ENCODE measurements around the gene PALD1. TPM values are rescaled to one million over a fixed set of nuclear protein-coding genes. Genes with fewer than 3 reads are reported as not detected.

The PALD1 gene
- total and polyA plus RNA-seq, 8 donors: 2.2 to 15.1 (median 3.9) TPM

DNA sequence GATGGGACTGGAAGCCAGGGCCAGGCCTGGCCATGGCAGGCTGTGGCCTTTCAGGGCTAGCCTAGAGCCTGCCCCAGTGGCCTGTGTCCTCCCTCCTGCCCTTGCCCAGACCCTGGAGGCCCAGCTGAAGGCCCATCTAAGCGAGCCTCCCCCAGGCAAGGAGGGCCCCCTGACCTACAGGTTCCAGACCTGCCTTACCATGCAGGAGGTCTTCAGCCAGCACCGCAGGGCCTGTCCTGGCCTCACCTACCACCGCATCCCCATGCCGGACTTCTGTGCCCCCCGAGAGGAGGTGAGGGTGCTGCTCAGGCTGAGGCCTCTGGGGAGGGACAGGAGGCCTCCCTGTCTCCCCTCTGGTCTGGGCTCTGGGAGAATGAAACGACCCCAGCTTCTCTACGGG, 60.9 kb downstream of the PALD1 start:
- H3K9me3 ChIP-seq: no peaks in the 10 kb centered on the region
- DNase-seq: peak in 1 of 6 donors; percentile 52
- peaks cover 0 to 3% (median 0%) of the 10 kb centered on the region in 3 donors for H3K36me3 ChIP-seq
- intact Hi-C loops (cut with DNase I): loop anchor here in 1 of 3 donors (5.0 kb wide), 1 partner anchor 77 kb away; no protein-coding TSS in a partner anchor
- H3K4me1 ChIP-seq: no peaks in the 10 kb centered on the region
- 80 to 81% methylated on average over 7 of the region's 7 CpGs for WGBS, 2 donors
- H3K27ac ChIP-seq: no peak overlapping the region
- FAIRE-seq: no peak
- no peak for ATAC-seq
- no peak overlapping the region for H3K4me3 ChIP-seq
- H3K27me3 ChIP-seq: no peaks in the 10 kb centered on the region
- TF ChIP-seq, protein P1, sequence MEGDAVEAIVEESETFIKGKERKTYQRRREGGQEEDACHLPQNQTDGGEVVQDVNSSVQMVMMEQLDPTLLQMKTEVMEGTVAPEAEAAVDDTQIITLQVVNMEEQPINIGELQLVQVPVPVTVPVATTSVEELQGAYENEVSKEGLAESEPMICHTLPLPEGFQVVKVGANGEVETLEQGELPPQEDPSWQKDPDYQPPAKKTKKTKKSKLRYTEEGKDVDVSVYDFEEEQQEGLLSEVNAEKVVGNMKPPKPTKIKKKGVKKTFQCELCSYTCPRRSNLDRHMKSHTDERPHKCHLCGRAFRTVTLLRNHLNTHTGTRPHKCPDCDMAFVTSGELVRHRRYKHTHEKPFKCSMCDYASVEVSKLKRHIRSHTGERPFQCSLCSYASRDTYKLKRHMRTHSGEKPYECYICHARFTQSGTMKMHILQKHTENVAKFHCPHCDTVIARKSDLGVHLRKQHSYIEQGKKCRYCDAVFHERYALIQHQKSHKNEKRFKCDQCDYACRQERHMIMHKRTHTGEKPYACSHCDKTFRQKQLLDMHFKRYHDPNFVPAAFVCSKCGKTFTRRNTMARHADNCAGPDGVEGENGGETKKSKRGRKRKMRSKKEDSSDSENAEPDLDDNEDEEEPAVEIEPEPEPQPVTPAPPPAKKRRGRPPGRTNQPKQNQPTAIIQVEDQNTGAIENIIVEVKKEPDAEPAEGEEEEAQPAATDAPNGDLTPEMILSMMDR (IDR thresholded peaks at IDR 0.05): no peak

DNA sequence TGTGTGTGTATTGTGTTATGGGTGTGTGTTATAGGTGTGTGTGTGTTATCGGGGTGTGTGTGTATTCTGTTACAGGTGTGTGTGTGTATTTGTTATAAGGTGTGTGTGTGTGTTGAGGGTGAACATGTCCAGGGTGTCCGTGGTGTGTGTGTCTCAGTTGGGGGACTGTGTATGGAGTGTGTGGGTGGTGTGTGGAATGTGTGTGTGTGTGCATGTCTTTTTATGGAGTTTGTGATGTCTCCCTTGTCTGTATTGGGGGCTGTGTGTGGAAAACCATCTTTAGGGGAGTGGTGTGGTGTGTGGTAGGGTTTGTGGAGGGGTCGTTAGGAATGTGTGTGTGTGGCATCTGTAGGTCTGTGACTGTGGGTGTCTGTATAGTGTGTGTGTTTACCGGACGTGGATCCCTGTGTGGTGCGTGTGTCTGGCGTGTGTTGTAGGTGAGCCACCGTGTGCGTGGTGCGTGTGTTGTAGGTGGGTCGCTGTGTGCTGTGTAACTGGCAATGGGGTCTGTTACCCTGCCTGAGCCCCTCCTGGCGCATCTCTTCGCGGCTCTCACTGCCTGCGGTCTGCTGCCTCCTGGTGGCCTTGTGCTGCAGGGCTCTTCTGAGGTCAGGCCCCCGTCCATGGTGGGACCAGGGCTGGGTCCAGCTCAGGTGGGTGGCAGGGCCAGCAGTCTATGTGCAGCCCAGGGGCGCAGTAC, 61.7 kb downstream of the PALD1 start:
- FAIRE-seq: no peak
- TF ChIP-seq, protein P1 (IDR thresholded peaks at IDR 0.05): peak in 3 of 4 donors; percentile 16 to 41 (median 41)

DNA sequence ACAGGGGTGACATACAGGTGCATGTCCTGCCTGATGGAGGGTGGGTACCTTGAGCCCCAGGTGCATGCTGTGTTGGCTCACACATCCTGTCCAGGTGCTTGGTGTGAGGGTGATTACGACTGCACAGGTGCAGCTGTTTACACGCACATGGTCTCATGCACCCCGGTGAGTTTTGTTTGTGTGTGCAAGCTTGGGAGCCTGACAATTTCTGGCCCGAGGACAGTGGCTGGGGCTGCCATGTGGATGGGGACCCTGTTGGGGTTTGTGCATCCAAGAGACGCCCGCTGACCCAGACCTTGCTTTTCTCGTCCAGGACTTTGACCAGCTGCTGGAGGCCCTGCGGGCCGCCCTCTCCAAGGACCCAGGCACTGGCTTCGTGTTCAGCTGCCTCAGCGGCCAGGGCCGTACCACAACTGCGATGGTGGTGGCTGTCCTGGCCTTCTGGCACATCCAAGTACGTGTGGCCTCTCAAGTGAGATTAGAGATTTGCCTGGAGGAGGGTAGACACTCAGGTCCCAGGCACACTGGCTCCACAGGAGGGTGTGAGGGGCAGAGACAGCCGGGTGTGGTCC, 62.3 kb downstream of the PALD1 start:
- DNase-seq (no peak), ATAC-seq (no peak), FAIRE-seq (no peak)
- Histone ChIP-seq H3K9me3 (no peaks in the 10 kb centered on the region), H3K4me3 (no peak overlapping the region), H3K27me3 (no peaks in the 10 kb centered on the region), H3K4me1 (no peaks in the 10 kb centered on the region), H3K36me3 (peaks cover 0 to 3% (median 0%) of the 10 kb centered on the region in 3 donors), H3K27ac (no peak overlapping the region)
- intact Hi-C loops (cut with DNase I): no loop called here
- TF ChIP-seq, protein P1 (IDR thresholded peaks at IDR 0.05): no peak
- 60 to 68% methylated on average over 15 of the region's 15 CpGs for WGBS, 2 donors

More for the DNA sequence above, 61.7 kb downstream of the PALD1 start:
- H3K9me3 ChIP-seq: no peaks in the 10 kb centered on the region
- intact Hi-C loops (cut with DNase I): no loop called here
- ATAC-seq (peak in 3 of 4 donors; percentile 42 to 57 (median 55)), DNase-seq (no peak)
- peaks cover 0 to 3% (median 0%) of the 10 kb centered on the region in 3 donors for H3K36me3 ChIP-seq
- 51 to 62% methylated on average over 16 to 17 of the region's 17 CpGs for WGBS, 2 donors
- no peak overlapping the region for H3K27ac ChIP-seq
- no peak overlapping the region for H3K4me3 ChIP-seq
- no peaks in the 10 kb centered on the region for H3K27me3 ChIP-seq
- H3K4me1 ChIP-seq: no peaks in the 10 kb centered on the region

DNA sequence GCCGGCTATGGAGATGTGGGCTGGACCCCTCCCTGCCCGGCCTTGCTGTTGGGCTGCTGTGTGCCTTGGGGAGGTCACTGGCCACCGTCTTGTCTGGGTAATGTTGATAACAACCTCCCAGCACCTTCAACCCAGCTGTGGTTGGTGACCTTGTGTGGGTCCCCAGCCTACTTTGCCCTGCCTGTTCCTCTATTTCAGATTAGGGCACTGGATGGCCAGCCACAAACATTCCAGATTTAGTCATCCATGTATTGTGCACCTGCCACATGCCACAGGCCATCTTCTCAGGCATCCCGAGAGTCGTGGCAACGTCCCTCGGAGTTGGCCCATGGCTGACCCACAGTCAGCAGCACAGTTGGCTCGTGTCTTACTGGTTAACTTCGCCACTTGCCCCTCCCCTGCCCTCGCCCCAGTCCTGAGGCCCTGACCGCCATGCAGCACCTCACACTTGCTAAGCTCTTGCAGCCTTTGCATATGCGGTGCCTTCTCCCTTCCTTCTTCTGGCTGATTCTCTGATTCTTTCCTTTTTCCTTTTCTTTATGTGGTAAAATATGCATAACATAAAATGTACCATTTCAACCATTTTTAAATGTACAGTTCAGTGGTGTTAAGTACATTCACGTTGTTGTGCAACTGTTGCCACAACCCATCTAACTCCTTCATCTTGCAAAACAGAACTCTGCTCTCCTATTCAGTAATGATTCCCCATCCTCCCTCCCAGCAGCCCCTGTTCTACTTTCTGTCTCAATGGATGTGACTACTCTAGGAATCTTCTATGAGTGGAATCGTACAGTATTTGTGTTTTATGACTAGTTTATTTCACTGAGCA, 63.4 kb downstream of the PALD1 start:
- DNase-seq: no peak
- Histone ChIP-seq H3K27ac (no peak overlapping the region), H3K36me3 (peaks cover 0 to 3% (median 0%) of the 10 kb centered on the region in 3 donors), H3K27me3 (no peaks in the 10 kb centered on the region), H3K9me3 (no peaks in the 10 kb centered on the region), H3K4me3 (no peak overlapping the region), H3K4me1 (no peaks in the 10 kb centered on the region)
- TF ChIP-seq, protein P1 (IDR thresholded peaks at IDR 0.05): no peak
- intact Hi-C loops (cut with DNase I): no loop called here
- ATAC-seq: no peak
- 70 to 71% methylated on average over 14 of the region's 14 CpGs for WGBS, 2 donors
- no peak for FAIRE-seq
